Choroid plexus epithelial cell (primary cell): ENCODE measurements around the gene GDF10.

Source experiments
- DNase-seq: peaks from one replicate; pipeline ENCODE4 v3.0.0-alpha.2; 2010; ENCODE audit warnings: low read depth
- H3K4me3 ChIP-seq: 2 replicates; pipeline ENCODE4 v1.5.1; 2011; ENCODE audit warnings: low read depth, mild to moderate bottlenecking, control low read depth, low read length, moderate library complexity
- CTCF ChIP-seq: conservative IDR thresholded peaks from 2 replicates; pipeline ENCODE4 v1.5.1; 2011; ENCODE audit warnings: low read depth, mild to moderate bottlenecking, control low read depth, inconsistent platforms, low read length, moderate library complexity

GDF10 gene

DNA sequence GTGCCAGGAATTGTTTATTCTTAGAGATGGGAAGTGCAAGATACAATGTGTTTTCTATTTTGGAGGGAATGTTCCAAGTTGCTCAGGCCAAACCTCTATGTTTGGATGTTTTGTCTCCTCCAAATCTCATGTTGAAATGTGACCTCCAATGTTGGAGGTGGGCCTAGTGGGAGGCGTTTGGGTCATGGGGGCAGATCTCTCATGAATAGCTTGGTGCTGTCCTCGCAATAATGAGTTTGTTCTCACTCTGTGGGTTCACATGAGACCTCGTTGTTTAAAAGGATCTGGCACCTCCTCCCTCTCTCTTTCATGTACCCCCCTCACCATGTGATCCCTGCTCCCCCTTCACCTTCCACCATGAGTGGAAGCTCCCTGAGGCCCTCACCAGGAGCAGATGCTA, 8.3 kb upstream of the GDF10 start:
- DNase-seq: no peak
- H3K4me3 ChIP-seq: no peak overlapping the region
- TF ChIP-seq CTCF: no peak

- no peak overlapping the region for H3K4me3 ChIP-seq
- DNase-seq: no peak
- TF ChIP-seq CTCF: no peak
Observed at GRCh38 chr10:47294057-47294456, 5.9 kb upstream of the GDF10 start.

- no peak for TF ChIP-seq CTCF
- no peak for DNase-seq
- H3K4me3 ChIP-seq: no peak overlapping the region
Observed at GRCh38 chr10:47294501-47294900, 5.5 kb upstream of the GDF10 start.

- no peak overlapping the region for H3K4me3 ChIP-seq
- no peak for TF ChIP-seq CTCF
- no peak for DNase-seq
Observed at GRCh38 chr10:47295411-47295810, 4.6 kb upstream of the GDF10 start.

DNA sequence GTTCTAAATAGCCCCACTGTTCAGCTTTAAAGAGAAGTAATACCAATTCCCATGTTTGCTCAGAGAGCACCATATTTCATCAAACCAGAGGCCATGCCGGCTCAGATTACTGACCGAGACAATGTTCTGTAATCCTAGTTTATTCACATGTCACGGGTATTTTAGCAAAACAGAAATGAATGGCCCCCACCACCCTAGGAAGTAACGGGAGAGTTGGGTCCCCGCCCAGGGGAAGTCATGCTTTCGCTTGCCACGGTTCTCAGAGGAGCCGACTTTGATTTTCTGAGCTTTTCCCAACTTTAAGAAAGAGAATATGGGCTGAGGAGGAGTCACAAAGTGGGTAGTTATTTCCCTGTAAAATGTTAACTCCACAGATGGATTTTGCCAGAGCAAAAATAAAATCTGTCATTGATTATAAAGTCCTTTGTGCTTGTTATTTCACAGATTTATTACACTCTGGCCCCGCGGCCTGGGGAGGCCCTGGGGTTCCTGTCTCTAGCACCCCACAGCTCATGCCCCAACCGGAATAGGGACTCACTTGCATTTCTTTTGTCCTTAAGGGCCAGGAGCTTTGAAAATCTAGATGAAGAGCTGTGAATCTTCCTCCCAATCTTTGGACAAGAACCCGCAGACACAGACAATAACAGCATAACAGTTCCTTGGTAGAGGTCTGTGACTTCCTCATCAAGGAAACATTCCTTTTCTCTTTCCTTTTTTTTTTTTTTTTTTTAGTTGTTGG, 3.7 kb upstream of the GDF10 start:
- H3K4me3 ChIP-seq: no peak overlapping the region
- peak; percentile 17 for DNase-seq
- TF ChIP-seq CTCF: no peak

GRCh38 chr10:47296941-47297340, 3.1 kb upstream of the GDF10 start:
- no peak for DNase-seq
- no peak overlapping the region for H3K4me3 ChIP-seq
- no peak for TF ChIP-seq CTCF

DNA sequence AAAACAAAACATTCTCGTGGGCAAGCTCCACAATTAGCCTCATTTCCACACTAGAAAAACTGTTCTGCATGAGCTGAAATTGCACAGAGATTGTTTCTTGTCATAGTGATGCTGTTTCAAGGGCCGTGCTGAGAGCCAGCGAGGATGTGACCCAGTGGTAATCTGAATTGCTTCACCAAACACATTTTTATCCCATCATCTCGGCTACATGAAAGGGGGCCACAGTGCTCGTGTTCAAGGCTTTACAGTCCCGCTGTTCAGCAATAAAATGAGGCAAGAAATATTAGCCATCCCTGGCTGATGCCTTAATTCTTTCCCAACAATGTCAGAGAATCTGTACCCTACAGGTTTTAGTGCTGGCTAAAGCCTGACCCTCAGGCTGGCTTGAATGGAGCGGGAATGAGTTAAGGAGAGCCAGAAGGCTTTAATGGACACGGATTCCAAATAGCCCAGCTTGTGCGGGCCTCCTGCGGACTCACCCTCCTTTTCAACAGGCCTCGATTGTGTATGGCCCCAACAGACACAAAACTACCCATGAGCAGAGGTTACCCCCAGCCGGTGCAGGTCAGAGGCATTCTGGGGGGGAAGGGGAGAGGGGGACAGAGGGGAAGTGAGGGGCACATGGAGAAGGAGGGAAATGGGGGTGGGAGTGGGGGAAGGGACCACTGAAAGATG, 2.0 kb upstream of the GDF10 start:
- no peak for DNase-seq
- TF ChIP-seq CTCF: no peak
- H3K4me3 ChIP-seq: no peak overlapping the region
